Hematopoietic multipotent progenitor cell treated with erythropoietin and hydrocortisone succinate and interleukin-3 and kit ligand, for 8 days (in vitro differentiated cells): Measurements from ENCODE around the gene FBXO44.
A peak's percentile ranks its signal among the peaks of the same experiment; 100 is the strongest.
"Not testable (repeated sequence)": the region's sequence is repeated elsewhere in the genome, so short reads cannot be mapped to it uniquely, and the experiment has no call there.

Source experiments
- DNase-seq: peaks from one replicate; pipeline ENCODE4 v3.0.0-alpha.2; 2015

The FBXO44 gene

GRCh38 chr1:11654137-11654938 lies at the start of gene FBXO44, which contains the start of gene FBXO2:
TSS of gene FBXO44 (plus strand) at chr1:11654877. CDS start at chr1:11655836, 959 bp downstream.
TSS of gene FBXO2 (minus strand) at chr1:11654429. CDS start at chr1:11654340, 89 bp downstream.
- DNase-seq = no peak

GRCh38 chr1:11606775-11607174 lies 47.9 kb upstream of the FBXO44 start:
- DNase-seq = no peak

- DNase-seq = not testable (repeated sequence)
Observed at GRCh38 chr1:11608596-11609130, 46.0 kb upstream of the FBXO44 start.

GRCh38 chr1:11609378-11609777 lies 45.3 kb upstream of the FBXO44 start:
- not testable (repeated sequence) for DNase-seq

GRCh38 chr1:11610629-11611180 lies 44.0 kb upstream of the FBXO44 start:
- DNase-seq = no peak

GRCh38 chr1:11611638-11612327 lies 42.9 kb upstream of the FBXO44 start:
- DNase-seq = peak; percentile 61

GRCh38 chr1:11613347-11613746 lies 41.3 kb upstream of the FBXO44 start:
- no peak for DNase-seq

GRCh38 chr1:11615090-11615489 lies 39.6 kb upstream of the FBXO44 start:
- DNase-seq = peak; percentile 3

- no peak for DNase-seq
Observed at GRCh38 chr1:11616766-11617165, 37.9 kb upstream of the FBXO44 start.

- DNase-seq = peak; percentile 3
Observed at GRCh38 chr1:11617314-11617713, 37.4 kb upstream of the FBXO44 start.

- no peak for DNase-seq
Observed at GRCh38 chr1:11617741-11618140, 36.9 kb upstream of the FBXO44 start.

GRCh38 chr1:11620405-11620804 lies 34.3 kb upstream of the FBXO44 start:
- DNase-seq = no peak

- DNase-seq = no peak
Observed at GRCh38 chr1:11620924-11621323, 33.8 kb upstream of the FBXO44 start.

GRCh38 chr1:11622398-11622797 lies 32.3 kb upstream of the FBXO44 start:
- DNase-seq = no peak

- DNase-seq = no peak
Observed at GRCh38 chr1:11623702-11624101, 31.0 kb upstream of the FBXO44 start.

GRCh38 chr1:11626551-11626950 lies 28.1 kb upstream of the FBXO44 start:
- no peak for DNase-seq

GRCh38 chr1:11628767-11629166 lies 25.9 kb upstream of the FBXO44 start:
- no peak for DNase-seq

- DNase-seq = no peak
Observed at GRCh38 chr1:11629184-11630016, 25.3 kb upstream of the FBXO44 start.

- DNase-seq = no peak
Observed at GRCh38 chr1:11634365-11635192, 20.1 kb upstream of the FBXO44 start.

GRCh38 chr1:11638121-11638520 lies 16.6 kb upstream of the FBXO44 start:
- DNase-seq = no peak

GRCh38 chr1:11639372-11639771 lies 15.3 kb upstream of the FBXO44 start:
- DNase-seq = no peak

GRCh38 chr1:11640101-11640500 lies 14.6 kb upstream of the FBXO44 start:
- DNase-seq = no peak
